Left ventricle myocardium inferior (tissue), 1 donor: Measurements from ENCODE around the gene CACNA1C. TPM values are rescaled to one million over a fixed set of nuclear protein-coding genes. Genes with fewer than 3 reads are reported as not detected.

Experiments used
- DNase-seq: peaks from one replicate; pipeline ENCODE4 v3.0.0-alpha.2; 2020
- H3K27ac ChIP-seq: fragments of 200-600 bp; replicated peaks from 2 replicates; pipeline ENCODE4 v1.8.0; 2021
- H3K27me3 ChIP-seq: fragments of 200-600 bp; 2 replicates; pipeline ENCODE4 v1.8.0; 2021; ENCODE audit warnings: low read depth
- H3K36me3 ChIP-seq: fragments of 200-600 bp; 2 replicates; pipeline ENCODE4 v1.8.0; 2021
- H3K4me1 ChIP-seq: fragments of 200-600 bp; 2 replicates; pipeline ENCODE4 v1.8.0; 2021
- H3K4me3 ChIP-seq: fragments of 200-600 bp; 2 replicates; pipeline ENCODE4 v1.8.0; 2021; ENCODE audit warnings: mild to moderate bottlenecking, moderate library complexity
- H3K9me3 ChIP-seq: fragments of 200-600 bp; replicated peaks from 2 replicates; pipeline ENCODE4 v1.8.0; 2021
- CTCF ChIP-seq: fragments of 200-600 bp; IDR thresholded peaks from 2 replicates; pipeline ENCODE4 v1.8.0; 2021; ENCODE audit warnings: antibody characterized with exemption, mild to moderate bottlenecking, borderline replicate concordance
- intact Hi-C: fragments of 100-400 bp; cut with micrococcal nuclease; formaldehyde crosslinking; loops from one replicate; pipeline ENCODE4 v1.11.0; 2022
- total RNA-seq: library from RNA; stranded (reverse); fragmentation: NEBNext Ultra II Directional; extraction: Animal tissue kit (Norgen Biotek cat#: 25700); gene quantifications from one replicate; pipeline ENCODE4 v1.2.1, GENCODE V29; 2021
- donor health status: DM: no; HTN: yes; CAD: no; lungs with severe emphysema.

CACNA1C gene
- total RNA-seq, 1 donor from 2014 or later = 137 TPM

DNA sequence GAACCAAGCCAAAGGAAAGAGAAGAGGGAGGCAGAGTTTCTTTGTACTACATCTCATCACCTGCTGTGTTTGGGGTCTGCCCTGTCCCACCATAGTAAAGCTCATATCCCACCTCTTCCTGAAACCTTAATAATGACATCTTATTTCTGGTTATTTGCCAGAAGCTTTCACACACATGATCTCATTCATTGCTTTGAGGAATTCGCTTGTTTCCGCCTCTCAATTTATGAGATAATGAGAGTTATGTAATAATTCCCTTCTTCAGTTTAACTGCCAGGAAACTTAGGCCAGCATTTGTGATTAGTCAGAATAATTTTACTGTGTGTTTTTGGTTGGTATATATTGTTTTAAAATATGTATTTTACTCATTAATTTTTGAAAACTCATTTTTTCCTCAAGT lies 205.2 kb downstream of the CACNA1C start:
- Histone ChIP-seq H3K4me1 (peaks cover 81% of the 10 kb centered on the region), H3K4me3 (no peak overlapping the region), H3K27ac (peak overlapping the region; percentile 25), H3K27me3 (no peaks in the 10 kb centered on the region), H3K36me3 (no peaks in the 10 kb centered on the region), H3K9me3 (no peaks in the 10 kb centered on the region)
- no peak for TF ChIP-seq CTCF
- DNase-seq = no peak
- intact Hi-C loops = no loop called here

DNA sequence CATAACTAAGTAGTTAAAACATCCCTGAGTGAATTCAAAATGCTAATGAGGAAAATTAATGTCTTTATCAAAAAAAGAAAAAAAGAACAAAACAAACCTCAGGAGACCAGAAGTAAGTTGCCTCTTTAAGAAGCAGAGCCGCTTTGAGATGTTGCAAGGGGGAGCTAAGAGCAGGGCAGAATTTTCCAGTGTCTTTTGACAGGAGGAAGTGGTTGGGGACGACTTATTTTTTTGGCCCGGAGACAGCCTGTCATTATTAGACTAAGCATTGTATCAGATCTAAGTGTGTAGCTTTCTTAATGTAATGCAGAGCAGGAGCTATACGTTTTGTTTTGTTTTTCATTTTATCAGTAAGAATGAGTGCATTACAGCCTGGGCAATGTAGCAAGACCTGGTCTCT lies 206.6 kb downstream of the CACNA1C start:
- peaks cover 83% of the 10 kb centered on the region for H3K4me1 ChIP-seq
- H3K27ac ChIP-seq = peak overlapping the region; percentile 43
- H3K36me3 ChIP-seq = no peaks in the 10 kb centered on the region
- H3K27me3 ChIP-seq = no peaks in the 10 kb centered on the region
- no peak for TF ChIP-seq CTCF
- H3K4me3 ChIP-seq = no peak overlapping the region
- DNase-seq = no peak
- H3K9me3 ChIP-seq = no peaks in the 10 kb centered on the region
- intact Hi-C loops = no loop called here

DNA sequence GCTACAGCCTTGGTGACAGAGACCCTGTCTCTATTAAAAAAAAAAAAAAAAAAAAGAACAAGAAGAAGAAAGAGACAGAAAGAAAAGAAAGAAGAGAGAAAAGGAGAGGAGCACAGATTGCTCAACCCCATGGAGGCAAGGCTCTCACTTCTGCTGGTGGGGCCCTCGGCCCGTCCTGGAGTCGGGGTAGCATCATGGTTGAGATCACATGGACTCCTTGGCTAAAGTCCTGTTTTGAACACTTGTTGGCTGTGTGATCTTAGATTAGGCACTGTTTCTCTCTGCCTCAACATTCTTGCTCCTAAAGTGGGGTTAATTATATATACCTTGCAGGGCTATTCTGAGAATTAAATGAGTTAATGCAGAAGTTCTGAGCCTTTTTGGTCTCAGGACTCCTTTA lies 207.7 kb downstream of the CACNA1C start:
- no peak overlapping the region for H3K27ac ChIP-seq
- intact Hi-C loops = no loop called here
- H3K27me3 ChIP-seq = no peaks in the 10 kb centered on the region
- no peaks in the 10 kb centered on the region for H3K9me3 ChIP-seq
- H3K36me3 ChIP-seq = no peaks in the 10 kb centered on the region
- no peak overlapping the region for H3K4me3 ChIP-seq
- TF ChIP-seq CTCF = no peak
- DNase-seq = no peak
- H3K4me1 ChIP-seq = peaks cover 92% of the 10 kb centered on the region

GRCh38 chr12:2261708-2262107 lies 208.9 kb downstream of the CACNA1C start:
- H3K4me1 ChIP-seq = peaks cover 99% of the 10 kb centered on the region
- no peak overlapping the region for H3K27ac ChIP-seq
- H3K9me3 ChIP-seq = no peaks in the 10 kb centered on the region
- no peak for TF ChIP-seq CTCF
- H3K36me3 ChIP-seq = no peaks in the 10 kb centered on the region
- no peak for DNase-seq
- intact Hi-C loops = no loop called here
- H3K27me3 ChIP-seq = no peaks in the 10 kb centered on the region
- H3K4me3 ChIP-seq = no peak overlapping the region

- H3K27me3 ChIP-seq = no peaks in the 10 kb centered on the region
- DNase-seq = no peak
- intact Hi-C loops = no loop called here
Measured at GRCh38 chr12:2262449-2262848, 209.7 kb downstream of the CACNA1C start.

More at GRCh38 chr12:2262449-2262848, 209.7 kb downstream of the CACNA1C start:
- TF ChIP-seq CTCF = no peak
- Histone ChIP-seq H3K9me3 (no peaks in the 10 kb centered on the region), H3K27ac (no peak overlapping the region), H3K4me3 (no peak overlapping the region), H3K36me3 (no peaks in the 10 kb centered on the region), H3K4me1 (peaks cover 100% of the 10 kb centered on the region)
